Measurements from ENCODE around the gene SLC26A5. TPM values are rescaled to one million over a fixed set of nuclear protein-coding genes. Genes with fewer than 3 reads are reported as not detected.

The SLC26A5 gene
- total and polyA plus RNA-seq, 3 experiments from 2014 or later = not detected

GRCh38 chr7:103338864-103339263 is 107.1 kb downstream of the SLC26A5 start:
- POLR2A ChIA-PET = no interaction called here
- H3K9me3 ChIP-seq (ENCODE audit: low read length) = no peaks in the 10 kb centered on the region
- no peaks in the 10 kb centered on the region for H3K27me3 Mint-ChIP-seq
- no peaks in the 10 kb centered on the region for H3K9me3 Mint-ChIP-seq
- no peak for DNase-seq
- H3K4me1 ChIP-seq (ENCODE audit: insufficient read depth, low read length) = peaks cover 19% of the 10 kb centered on the region
- H3K27ac Mint-ChIP-seq = peak overlapping the region in 4 of 8 donors; percentile 7 to 66 (median 42)
- H3K4me3 ChIP-seq (ENCODE audit: low read length) = no peak overlapping the region
- no peaks in the 10 kb centered on the region for H3K27me3 ChIP-seq (ENCODE audit: insufficient read depth, low read length, poor library complexity, severe bottlenecking)
- H3K4me3 Mint-ChIP-seq = peak overlapping the region in 1 of 7 donors; percentile 2
- H3K4me1 Mint-ChIP-seq = peaks cover 32 to 41% (median 36%) of the 10 kb centered on the region in 3 donors
- H3K36me3 Mint-ChIP-seq = peaks cover 6 to 65% (median 14%) of the 10 kb centered on the region in 3 donors
- CTCF ChIA-PET = no interaction called here
- H3K27ac ChIP-seq (ENCODE audit: low read depth, low read length) = no peak overlapping the region
- peaks cover 32% of the 10 kb centered on the region for H3K36me3 ChIP-seq (ENCODE audit: insufficient read depth, low read length)

DNA sequence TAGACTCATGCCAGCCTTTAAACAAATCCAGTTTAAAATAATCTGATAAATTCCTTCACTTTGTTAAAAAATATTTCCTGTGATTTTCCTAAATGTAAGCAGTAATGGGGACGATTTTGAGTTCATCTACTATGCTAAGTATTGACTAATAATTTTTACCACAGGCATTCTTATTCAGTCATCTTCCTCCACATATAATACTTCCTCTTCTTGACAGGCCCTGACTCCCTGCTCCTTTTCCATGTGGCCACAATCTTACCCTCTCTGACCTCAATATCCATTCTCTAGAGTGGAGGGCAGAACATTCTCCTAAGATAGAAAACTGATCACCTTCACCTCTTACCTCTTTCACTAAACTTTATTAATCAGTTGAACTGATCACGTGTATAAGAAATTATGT is 109.2 kb downstream of the SLC26A5 start:
- CTCF ChIA-PET = no interaction called here
- H3K36me3 Mint-ChIP-seq = peaks cover 6 to 76% (median 14%) of the 10 kb centered on the region in 3 donors
- Histone ChIP-seq H3K27me3 (ENCODE audit: insufficient read depth, low read length, poor library complexity, severe bottlenecking) (no peaks in the 10 kb centered on the region), H3K4me3 (ENCODE audit: low read length) (no peak overlapping the region), H3K4me1 (ENCODE audit: insufficient read depth, low read length) (peaks cover 8% of the 10 kb centered on the region), H3K36me3 (ENCODE audit: insufficient read depth, low read length) (peaks cover 30% of the 10 kb centered on the region), H3K9me3 (ENCODE audit: low read length) (no peaks in the 10 kb centered on the region), H3K27ac (ENCODE audit: low read depth, low read length) (no peak overlapping the region)
- no peak for DNase-seq
- H3K9me3 Mint-ChIP-seq = no peaks in the 10 kb centered on the region
- POLR2A ChIA-PET = no interaction called here
- no peak overlapping the region for H3K4me3 Mint-ChIP-seq
- H3K27ac Mint-ChIP-seq = peak overlapping the region in 1 of 8 donors; percentile 26
- H3K27me3 Mint-ChIP-seq = no peaks in the 10 kb centered on the region
- peaks cover 23 to 37% (median 30%) of the 10 kb centered on the region in 3 donors for H3K4me1 Mint-ChIP-seq

DNA sequence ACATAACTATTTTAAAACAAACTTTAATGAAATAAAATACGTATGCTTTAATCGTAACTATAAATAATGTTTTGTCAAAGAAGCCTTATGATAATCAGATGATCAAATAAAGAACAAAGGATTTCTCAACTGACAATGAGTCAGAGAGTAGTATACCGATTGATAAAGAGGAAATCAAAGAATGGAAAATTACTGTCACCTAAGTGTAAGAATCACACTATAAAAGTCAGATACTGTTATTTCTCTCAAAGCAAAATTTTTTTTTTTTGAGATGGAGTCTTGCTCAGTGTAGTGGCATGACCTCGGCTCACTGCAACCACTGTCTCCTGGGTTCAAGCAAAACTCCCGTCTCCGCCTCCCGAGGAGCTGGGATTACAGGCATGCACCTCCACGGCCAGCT is 120.3 kb downstream of the SLC26A5 start:
- no peak for DNase-seq
- H3K27ac Mint-ChIP-seq = no peak overlapping the region
- Histone ChIP-seq H3K27ac (ENCODE audit: low read depth, low read length) (no peak overlapping the region), H3K9me3 (ENCODE audit: low read length) (no peaks in the 10 kb centered on the region), H3K27me3 (ENCODE audit: insufficient read depth, low read length, poor library complexity, severe bottlenecking) (no peaks in the 10 kb centered on the region), H3K36me3 (ENCODE audit: insufficient read depth, low read length) (peaks cover 29% of the 10 kb centered on the region), H3K4me1 (ENCODE audit: insufficient read depth, low read length) (no peaks in the 10 kb centered on the region), H3K4me3 (ENCODE audit: low read length) (no peak overlapping the region)
- H3K4me1 Mint-ChIP-seq = peaks cover 0 to 4% (median 2%) of the 10 kb centered on the region in 3 donors
- ChIA-PET POLR2A (no interaction called here), CTCF (no interaction called here)
- no peaks in the 10 kb centered on the region for H3K9me3 Mint-ChIP-seq
- peaks cover 0 to 66% (median 10%) of the 10 kb centered on the region in 3 donors for H3K36me3 Mint-ChIP-seq
- H3K4me3 Mint-ChIP-seq = no peak overlapping the region
- H3K27me3 Mint-ChIP-seq = no peaks in the 10 kb centered on the region

Other genes starting within 250 kb of the SLC26A5 start
- 10 to 100 TPM; 81.9 to 82.5 TPM for gene PMPCB, start 148.8 kb downstream of the SLC26A5 start, total RNA-seq
- 63.4 TPM for gene PMPCB, start 148.8 kb downstream of the SLC26A5 start, polyA plus RNA-seq
- 10 to 100 TPM; 59.6 to 60.0 TPM for gene DNAJC2, start 101.4 kb downstream of the SLC26A5 start, total RNA-seq
- 25.5 TPM for gene DNAJC2, start 101.4 kb downstream of the SLC26A5 start, polyA plus RNA-seq
- gene PSMC2, start 98.6 kb downstream of the SLC26A5 start, total RNA-seq = 100 to 1,000 TPM; 203 to 209 TPM
- 107 TPM for gene PSMC2, start 98.6 kb downstream of the SLC26A5 start, polyA plus RNA-seq

Measured in CD8-positive, alpha-beta memory T cell (primary cell).